ENCODE results near the gene MRPS7. TPM values are rescaled to one million over a fixed set of nuclear protein-coding genes. Genes with fewer than 3 reads are reported as not detected.

Gene MRPS7
- total RNA-seq, 1 donor from 2014 or later: 55.0 TPM

DNA sequence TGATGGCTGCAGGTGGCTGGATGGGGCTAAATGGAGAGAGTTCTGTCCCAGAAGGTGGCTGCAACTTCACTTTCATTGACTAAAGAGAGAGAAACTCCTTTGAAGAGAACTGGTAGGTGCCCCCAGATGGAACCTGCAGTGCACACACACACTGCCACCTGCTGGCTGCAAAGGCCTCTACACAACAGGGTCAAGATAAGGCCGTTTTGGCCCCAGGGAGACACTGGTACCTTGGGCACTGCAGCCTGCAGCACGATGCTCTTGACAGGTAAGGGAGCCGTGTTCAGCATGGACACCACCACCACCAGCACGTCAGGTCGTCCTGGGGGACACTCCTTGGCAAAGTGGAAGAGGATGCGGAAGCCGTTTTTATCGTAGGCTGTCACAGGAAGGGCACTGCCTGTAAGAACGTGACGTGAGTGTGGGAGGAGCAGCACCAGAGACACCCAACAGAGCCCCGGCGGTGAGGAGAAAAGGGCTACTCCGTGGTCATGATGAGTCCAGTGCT lies 22.9 kb upstream of the MRPS7 start:
- Histone ChIP-seq H3K27me3 (ENCODE audit: insufficient read depth, low read length) (no peaks in the 10 kb centered on the region), H3K36me3 (ENCODE audit: insufficient read depth, low read length) (peaks cover 43% of the 10 kb centered on the region), H3K4me1 (ENCODE audit: insufficient read depth, low read length) (no peaks in the 10 kb centered on the region), H3K27ac (ENCODE audit: low read depth, low read length) (no peak overlapping the region), H2AFZ (ENCODE audit: low read depth, low read length) (no peak overlapping the region), H3K4me2 (ENCODE audit: low read length) (no peak overlapping the region), H3K79me2 (ENCODE audit: insufficient read depth, low read length) (no peaks in the 10 kb centered on the region), H3K9me3 (ENCODE audit: insufficient read depth, low read depth, low read length) (no peaks in the 10 kb centered on the region), H4K20me1 (ENCODE audit: insufficient read depth, low read length) (peaks cover 37% of the 10 kb centered on the region), H3K9ac (ENCODE audit: low read length) (no peak overlapping the region), H3K4me3 (ENCODE audit: insufficient read depth, low read depth, low read length) (no peak overlapping the region)
- no peaks in the 10 kb centered on the region for H3K9me3 Mint-ChIP-seq (ENCODE audit: unreplicated experiment)
- DNase-seq (ENCODE audit: low read depth): peak; percentile 30
- TF ChIP-seq, protein P1, sequence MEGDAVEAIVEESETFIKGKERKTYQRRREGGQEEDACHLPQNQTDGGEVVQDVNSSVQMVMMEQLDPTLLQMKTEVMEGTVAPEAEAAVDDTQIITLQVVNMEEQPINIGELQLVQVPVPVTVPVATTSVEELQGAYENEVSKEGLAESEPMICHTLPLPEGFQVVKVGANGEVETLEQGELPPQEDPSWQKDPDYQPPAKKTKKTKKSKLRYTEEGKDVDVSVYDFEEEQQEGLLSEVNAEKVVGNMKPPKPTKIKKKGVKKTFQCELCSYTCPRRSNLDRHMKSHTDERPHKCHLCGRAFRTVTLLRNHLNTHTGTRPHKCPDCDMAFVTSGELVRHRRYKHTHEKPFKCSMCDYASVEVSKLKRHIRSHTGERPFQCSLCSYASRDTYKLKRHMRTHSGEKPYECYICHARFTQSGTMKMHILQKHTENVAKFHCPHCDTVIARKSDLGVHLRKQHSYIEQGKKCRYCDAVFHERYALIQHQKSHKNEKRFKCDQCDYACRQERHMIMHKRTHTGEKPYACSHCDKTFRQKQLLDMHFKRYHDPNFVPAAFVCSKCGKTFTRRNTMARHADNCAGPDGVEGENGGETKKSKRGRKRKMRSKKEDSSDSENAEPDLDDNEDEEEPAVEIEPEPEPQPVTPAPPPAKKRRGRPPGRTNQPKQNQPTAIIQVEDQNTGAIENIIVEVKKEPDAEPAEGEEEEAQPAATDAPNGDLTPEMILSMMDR (IDR thresholded peaks at IDR 0.05; ENCODE audit: insufficient read depth, low read depth, low read length): peak; percentile 81
- no peak for TF ChIP-seq EZH2 (IDR thresholded peaks at IDR 0.05; ENCODE audit: insufficient read depth, low read length)
- peaks cover 20% of the 10 kb centered on the region for H3K36me3 Mint-ChIP-seq (ENCODE audit: low read depth, unreplicated experiment)
- H3K4me3 Mint-ChIP-seq (ENCODE audit: unreplicated experiment): no peak overlapping the region
- H3K27me3 Mint-ChIP-seq (ENCODE audit: low read depth, unreplicated experiment): no peaks in the 10 kb centered on the region
- FAIRE-seq: no peak
- H3K27ac Mint-ChIP-seq (ENCODE audit: unreplicated experiment): no peak overlapping the region
- H3K4me1 Mint-ChIP-seq (ENCODE audit: low read depth, unreplicated experiment): peaks cover 4% of the 10 kb centered on the region

GRCh38 chr17:75239214-75239613 lies 22.5 kb upstream of the MRPS7 start:
- Histone ChIP-seq H3K9ac (ENCODE audit: low read length) (no peak overlapping the region), H3K9me3 (ENCODE audit: insufficient read depth, low read depth, low read length) (no peaks in the 10 kb centered on the region), H2AFZ (ENCODE audit: low read depth, low read length) (no peak overlapping the region), H3K27ac (ENCODE audit: low read depth, low read length) (no peak overlapping the region), H3K4me3 (ENCODE audit: insufficient read depth, low read depth, low read length) (no peak overlapping the region), H3K27me3 (ENCODE audit: insufficient read depth, low read length) (no peaks in the 10 kb centered on the region), H3K4me2 (ENCODE audit: low read length) (no peak overlapping the region), H3K36me3 (ENCODE audit: insufficient read depth, low read length) (peaks cover 43% of the 10 kb centered on the region), H3K79me2 (ENCODE audit: insufficient read depth, low read length) (no peaks in the 10 kb centered on the region), H4K20me1 (ENCODE audit: insufficient read depth, low read length) (peaks cover 39% of the 10 kb centered on the region), H3K4me1 (ENCODE audit: insufficient read depth, low read length) (no peaks in the 10 kb centered on the region)
- FAIRE-seq: no peak
- Mint-ChIP-seq H3K27ac (ENCODE audit: unreplicated experiment) (no peak overlapping the region), H3K4me3 (ENCODE audit: unreplicated experiment) (no peak overlapping the region), H3K9me3 (ENCODE audit: unreplicated experiment) (no peaks in the 10 kb centered on the region), H3K4me1 (ENCODE audit: low read depth, unreplicated experiment) (peaks cover 4% of the 10 kb centered on the region), H3K36me3 (ENCODE audit: low read depth, unreplicated experiment) (peaks cover 24% of the 10 kb centered on the region), H3K27me3 (ENCODE audit: low read depth, unreplicated experiment) (no peaks in the 10 kb centered on the region)
- no peak for DNase-seq (ENCODE audit: low read depth)
- TF ChIP-seq EZH2 (IDR thresholded peaks at IDR 0.05; ENCODE audit: insufficient read depth, low read length): no peak
- TF ChIP-seq, protein P1 (IDR thresholded peaks at IDR 0.05; ENCODE audit: insufficient read depth, low read depth, low read length): no peak

GRCh38 chr17:75239778-75240393 lies 21.8 kb upstream of the MRPS7 start:
- no peaks in the 10 kb centered on the region for H3K4me1 ChIP-seq (ENCODE audit: insufficient read depth, low read length)
- H3K9me3 ChIP-seq (ENCODE audit: insufficient read depth, low read depth, low read length): no peaks in the 10 kb centered on the region
- peaks cover 41% of the 10 kb centered on the region for H3K36me3 ChIP-seq (ENCODE audit: insufficient read depth, low read length)
- Mint-ChIP-seq H3K27me3 (ENCODE audit: low read depth, unreplicated experiment) (no peaks in the 10 kb centered on the region), H3K4me3 (ENCODE audit: unreplicated experiment) (no peak overlapping the region), H3K36me3 (ENCODE audit: low read depth, unreplicated experiment) (peaks cover 23% of the 10 kb centered on the region), H3K9me3 (ENCODE audit: unreplicated experiment) (no peaks in the 10 kb centered on the region), H3K27ac (ENCODE audit: unreplicated experiment) (no peak overlapping the region), H3K4me1 (ENCODE audit: low read depth, unreplicated experiment) (peaks cover 4% of the 10 kb centered on the region)
- no peak overlapping the region for H3K4me2 ChIP-seq (ENCODE audit: low read length)
- no peak for DNase-seq (ENCODE audit: low read depth)
- H3K9ac ChIP-seq (ENCODE audit: low read length): no peak overlapping the region
- no peaks in the 10 kb centered on the region for H3K27me3 ChIP-seq (ENCODE audit: insufficient read depth, low read length)
- H4K20me1 ChIP-seq (ENCODE audit: insufficient read depth, low read length): peaks cover 39% of the 10 kb centered on the region
- no peaks in the 10 kb centered on the region for H3K79me2 ChIP-seq (ENCODE audit: insufficient read depth, low read length)
- TF ChIP-seq, protein P1 (IDR thresholded peaks at IDR 0.05; ENCODE audit: insufficient read depth, low read depth, low read length): no peak
- no peak for TF ChIP-seq EZH2 (IDR thresholded peaks at IDR 0.05; ENCODE audit: insufficient read depth, low read length)
- FAIRE-seq: no peak
- no peak overlapping the region for H2AFZ ChIP-seq (ENCODE audit: low read depth, low read length)
- no peak overlapping the region for H3K4me3 ChIP-seq (ENCODE audit: insufficient read depth, low read depth, low read length)
- no peak overlapping the region for H3K27ac ChIP-seq (ENCODE audit: low read depth, low read length)
